Hypothalamus (tissue), 51 donors: Measurements from ENCODE around the gene SDHAF3.

Source experiments
- DNase-seq, 51 donors: peaks; one replicate each; lab custom pipeline; 2025; lab: John Stamatoyannopoulos, UW

SDHAF3 gene

GRCh38 chr7:97203957-97204356, 86.5 kb downstream of the SDHAF3 start:
- no peak for DNase-seq

- DNase-seq, result no peak
Measured at GRCh38 chr7:97204821-97205220, 87.3 kb downstream of the SDHAF3 start.

GRCh38 chr7:97215556-97215955, 98.1 kb downstream of the SDHAF3 start:
- no peak for DNase-seq

GRCh38 chr7:97218767-97219166, 101.3 kb downstream of the SDHAF3 start:
- DNase-seq, result no peak

GRCh38 chr7:97219237-97219636, 101.7 kb downstream of the SDHAF3 start:
- DNase-seq, result no peak

GRCh38 chr7:97224316-97224715, 106.8 kb downstream of the SDHAF3 start:
- no peak for DNase-seq

- no peak for DNase-seq
Measured at GRCh38 chr7:97226541-97226940, 109.0 kb downstream of the SDHAF3 start.
